Smooth muscle cell (in vitro differentiated cells): ENCODE results near the gene KRTAP7-1. TPM values are rescaled to one million over a fixed set of nuclear protein-coding genes. Genes with fewer than 3 reads are reported as not detected.

Source experiments
- DNase-seq: peaks from one replicate; lab custom pipeline; 2025; ENCODE audit not compliant: unreplicated experiment; lab: John Stamatoyannopoulos, UW
- H2AFZ ChIP-seq: fragments of 200-600 bp; sonication (generic); 2 replicates; pipeline ENCODE4 v1.6.0; 2016; ENCODE audit warnings: antibody characterized with exemption, low read depth, mild to moderate bottlenecking
- H3F3A ChIP-seq: fragments of 200-600 bp; sonication (generic); 2 replicates; pipeline ENCODE4 v1.6.0; 2017; ENCODE audit warnings: antibody characterized with exemption, low read depth
- H3K27ac ChIP-seq: fragments of 200-600 bp; sonication (generic); 2 replicates; pipeline ENCODE4 v1.5.1; 2016; ENCODE audit warnings: low read depth, mild to moderate bottlenecking
- H3K27me3 ChIP-seq: fragments of 200-600 bp; sonication (generic); 2 replicates; pipeline ENCODE4 v1.6.1; 2016; ENCODE audit warnings: low read depth, mild to moderate bottlenecking
- H3K36me3 ChIP-seq: fragments of 200-600 bp; sonication (generic); 2 replicates; pipeline ENCODE4 v1.5.1; 2016; ENCODE audit warnings: low read depth
- H3K4me1 ChIP-seq: fragments of 200-600 bp; sonication (generic); 2 replicates; pipeline ENCODE4 v1.5.1; 2016; ENCODE audit warnings: low read depth
- H3K4me2 ChIP-seq: fragments of 200-600 bp; sonication (generic); 2 replicates; pipeline ENCODE4 v1.6.0; 2016; ENCODE audit warnings: mild to moderate bottlenecking
- H3K4me3 ChIP-seq: fragments of 200-600 bp; sonication (generic); 2 replicates; pipeline ENCODE4 v1.5.1; 2016; ENCODE audit warnings: mild to moderate bottlenecking
- H3K79me2 ChIP-seq: fragments of 200-600 bp; sonication (generic); 2 replicates; pipeline ENCODE4 v1.6.0; 2016; ENCODE audit warnings: low read depth, mild to moderate bottlenecking
- H3K9ac ChIP-seq: fragments of 200-600 bp; sonication (generic); 2 replicates; pipeline ENCODE4 v1.6.0; 2016; ENCODE audit warnings: low read depth
- H3K9me3 ChIP-seq: fragments of 200-600 bp; sonication (generic); replicated peaks from 2 replicates; pipeline ENCODE4 v1.5.1; 2016; ENCODE audit warnings: low read depth
- H4K20me1 ChIP-seq: fragments of 200-600 bp; sonication (generic); 2 replicates; pipeline ENCODE4 v1.6.0; 2016; ENCODE audit warnings: low read depth
- WGBS: methylation state at CpG from one replicate; pipeline ENCODE4 v1.1.7; 2016; ENCODE audit warnings: low lambda C conversion rate; 5-methylcytosine and 5-hydroxymethylcytosine counted together
- polyA plus RNA-seq: library from polyadenylated mRNA; unstranded; fragments of >200 nt; fragmentation: Nextera tagmentation; extraction: Ambion mirVana; gene quantifications from 2 replicates; pipeline ENCODE4 v1.2.1, GENCODE V29; 2016
- small RNA-seq: library from RNA; depleted of rRNA; stranded (forward); fragments of <200 nt; gene quantifications from one replicate; pipeline ENCODE3, GENCODE V24; 2014
- total RNA-seq: library from RNA; depleted of rRNA; stranded (reverse); fragments of >200 nt; gene quantifications from 2 replicates; pipeline ENCODE4 v1.2.3, GENCODE V29; 2014
- TF ChIP-seq, protein P1 (sequence below): fragments of 200-600 bp; sonication (generic); IDR thresholded peaks from 2 replicates; pipeline ENCODE4 v1.5.1; 2017; ENCODE audit warnings: borderline replicate concordance, mild to moderate bottlenecking, antibody characterized with exemption; ENCODE audit not compliant: insufficient read depth, poor library complexity, severe bottlenecking

Gene KRTAP7-1
- total and polyA plus RNA-seq, 2 experiments from 2014 or later = 0.62 to 0.94 TPM

DNA sequence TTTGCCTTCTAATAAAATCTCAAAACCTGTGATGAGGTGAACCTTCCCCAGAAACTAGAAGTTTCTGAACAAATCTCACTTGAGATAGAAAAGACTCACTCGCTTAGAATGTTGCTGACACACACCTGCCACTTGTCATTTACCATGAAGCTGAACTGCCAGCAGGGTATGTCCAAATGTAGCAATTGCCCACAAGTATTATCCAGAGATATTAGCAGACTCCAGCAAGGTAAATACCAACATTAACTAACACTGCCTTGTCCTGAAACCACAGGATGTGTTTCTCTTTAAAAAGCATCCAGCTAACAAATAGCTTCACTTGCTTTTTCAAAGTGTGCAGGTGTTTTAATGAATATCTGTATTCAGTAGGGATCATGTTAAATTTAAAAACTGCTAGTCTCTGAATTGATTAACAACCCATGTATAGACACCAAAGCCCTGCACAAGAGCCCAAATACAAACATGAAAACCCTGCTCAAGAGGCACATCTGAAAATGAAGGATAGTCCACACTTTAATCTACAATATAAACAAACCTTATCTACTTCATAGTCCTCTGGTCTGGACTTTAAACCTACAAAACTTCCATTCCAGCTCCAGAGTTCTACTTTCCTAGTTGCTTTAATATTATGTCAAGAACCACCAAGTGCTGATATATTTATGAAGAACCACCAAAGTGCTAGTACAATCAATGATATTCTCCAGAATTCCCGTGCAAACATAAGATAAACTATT lies 35.8 kb downstream of the KRTAP7-1 start:
- Histone ChIP-seq H3K9me3 (no peaks in the 10 kb centered on the region), H3K4me3 (no peak overlapping the region), H3K79me2 (no peaks in the 10 kb centered on the region), H3K27ac (no peak overlapping the region), H3F3A (no peaks in the 10 kb centered on the region), H3K4me2 (no peak overlapping the region), H4K20me1 (no peaks in the 10 kb centered on the region), H3K9ac (no peak overlapping the region), H3K27me3 (peaks cover 9% of the 10 kb centered on the region), H3K36me3 (no peaks in the 10 kb centered on the region), H3K4me1 (no peaks in the 10 kb centered on the region), H2AFZ (no peak overlapping the region)
- DNase-seq = no peak
- TF ChIP-seq, protein P1, sequence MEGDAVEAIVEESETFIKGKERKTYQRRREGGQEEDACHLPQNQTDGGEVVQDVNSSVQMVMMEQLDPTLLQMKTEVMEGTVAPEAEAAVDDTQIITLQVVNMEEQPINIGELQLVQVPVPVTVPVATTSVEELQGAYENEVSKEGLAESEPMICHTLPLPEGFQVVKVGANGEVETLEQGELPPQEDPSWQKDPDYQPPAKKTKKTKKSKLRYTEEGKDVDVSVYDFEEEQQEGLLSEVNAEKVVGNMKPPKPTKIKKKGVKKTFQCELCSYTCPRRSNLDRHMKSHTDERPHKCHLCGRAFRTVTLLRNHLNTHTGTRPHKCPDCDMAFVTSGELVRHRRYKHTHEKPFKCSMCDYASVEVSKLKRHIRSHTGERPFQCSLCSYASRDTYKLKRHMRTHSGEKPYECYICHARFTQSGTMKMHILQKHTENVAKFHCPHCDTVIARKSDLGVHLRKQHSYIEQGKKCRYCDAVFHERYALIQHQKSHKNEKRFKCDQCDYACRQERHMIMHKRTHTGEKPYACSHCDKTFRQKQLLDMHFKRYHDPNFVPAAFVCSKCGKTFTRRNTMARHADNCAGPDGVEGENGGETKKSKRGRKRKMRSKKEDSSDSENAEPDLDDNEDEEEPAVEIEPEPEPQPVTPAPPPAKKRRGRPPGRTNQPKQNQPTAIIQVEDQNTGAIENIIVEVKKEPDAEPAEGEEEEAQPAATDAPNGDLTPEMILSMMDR = no peak
- 69% methylated on average over 2 of the region's 2 CpGs for WGBS

DNA sequence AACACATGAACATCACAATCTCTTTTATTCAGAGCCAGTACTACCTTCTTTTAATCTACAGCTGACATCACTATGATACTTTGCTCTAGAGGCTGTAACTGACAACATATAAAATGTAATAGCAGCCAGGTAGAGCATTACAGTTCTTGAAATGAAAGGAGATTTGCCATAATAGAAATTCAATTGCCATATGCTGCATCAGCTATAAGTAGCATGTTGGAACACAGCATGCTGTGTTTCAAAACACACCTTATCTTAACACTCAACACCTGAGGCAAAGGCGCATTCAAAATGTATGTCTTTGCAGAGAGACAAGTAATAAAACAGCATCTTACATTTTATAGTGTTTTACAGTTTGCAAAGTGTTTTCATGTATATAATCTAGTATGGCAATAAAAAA lies 50.3 kb downstream of the KRTAP7-1 start:
- Histone ChIP-seq H3K9me3 (no peaks in the 10 kb centered on the region), H3K4me3 (no peak overlapping the region), H3K27me3 (no peaks in the 10 kb centered on the region), H3K36me3 (no peaks in the 10 kb centered on the region), H3K27ac (no peak overlapping the region), H2AFZ (no peak overlapping the region), H4K20me1 (no peaks in the 10 kb centered on the region), H3K9ac (no peak overlapping the region), H3F3A (no peaks in the 10 kb centered on the region), H3K4me1 (no peaks in the 10 kb centered on the region), H3K4me2 (no peak overlapping the region), H3K79me2 (no peaks in the 10 kb centered on the region)
- TF ChIP-seq, protein P1 = no peak
- WGBS = 88% methylated on average over 1 of the region's 1 CpG
- no peak for DNase-seq

Small RNAs within 50 kb of the gene (small RNA-seq; reads per million reads assigned to genes)
- gene KRTAP8-2P = not detected
- not detected for gene KRTAP8-3P

Other genes with a start within 250 kb of the KRTAP7-1 start
- not detected in 2 replicates for gene KRTAP22-2, start 239.4 kb downstream of the KRTAP7-1 start, total RNA-seq
- gene KRTAP22-2, start 239.4 kb downstream of the KRTAP7-1 start, polyA plus RNA-seq = not detected in 2 replicates
- not detected in 2 replicates for gene KRTAP6-3, start 237.3 kb downstream of the KRTAP7-1 start, total RNA-seq
- not detected in 2 replicates for gene KRTAP6-3, start 237.3 kb downstream of the KRTAP7-1 start, polyA plus RNA-seq
- not detected in 2 replicates for gene KRTAP6-2, start 230.9 kb downstream of the KRTAP7-1 start, total RNA-seq
- gene KRTAP6-2, start 230.9 kb downstream of the KRTAP7-1 start, polyA plus RNA-seq = not detected in 2 replicates
- gene KRTAP22-1, start 228.7 kb downstream of the KRTAP7-1 start, total RNA-seq = not detected in 2 replicates
- gene KRTAP22-1, start 228.7 kb downstream of the KRTAP7-1 start, polyA plus RNA-seq = not detected in 2 replicates
- gene KRTAP6-1, start 215.8 kb downstream of the KRTAP7-1 start, total RNA-seq = not detected in 2 replicates
- not detected in 2 replicates for gene KRTAP6-1, start 215.8 kb downstream of the KRTAP7-1 start, polyA plus RNA-seq
- gene KRTAP20-1, start 213.3 kb downstream of the KRTAP7-1 start, total RNA-seq = not detected in 2 replicates
- not detected in 2 replicates for gene KRTAP20-1, start 213.3 kb downstream of the KRTAP7-1 start, polyA plus RNA-seq
- not detected in 2 replicates for gene KRTAP20-4, start 209.1 kb downstream of the KRTAP7-1 start, total RNA-seq
- gene KRTAP20-4, start 209.1 kb downstream of the KRTAP7-1 start, polyA plus RNA-seq = not detected in 2 replicates
- gene KRTAP20-2, start 194.6 kb downstream of the KRTAP7-1 start, total RNA-seq = not detected in 2 replicates
- gene KRTAP20-2, start 194.6 kb downstream of the KRTAP7-1 start, polyA plus RNA-seq = not detected in 2 replicates
- gene KRTAP20-3, start 186.9 kb downstream of the KRTAP7-1 start, total RNA-seq = not detected in 2 replicates
- not detected in 2 replicates for gene KRTAP20-3, start 186.9 kb downstream of the KRTAP7-1 start, polyA plus RNA-seq
- gene KRTAP21-3, start 111.0 kb downstream of the KRTAP7-1 start, total RNA-seq = not detected in 2 replicates
- not detected in 2 replicates for gene KRTAP21-3, start 111.0 kb downstream of the KRTAP7-1 start, polyA plus RNA-seq
- not detected in 2 replicates for gene KRTAP21-2, start 82.5 kb downstream of the KRTAP7-1 start, total RNA-seq
- gene KRTAP21-2, start 82.5 kb downstream of the KRTAP7-1 start, polyA plus RNA-seq = not detected in 2 replicates
- not detected in 2 replicates for gene KRTAP21-1, start 74.3 kb downstream of the KRTAP7-1 start, total RNA-seq
- not detected in 2 replicates for gene KRTAP21-1, start 74.3 kb downstream of the KRTAP7-1 start, polyA plus RNA-seq
- not detected in 2 replicates for gene KRTAP8-1, start 16.5 kb downstream of the KRTAP7-1 start, total RNA-seq
- gene KRTAP8-1, start 16.5 kb downstream of the KRTAP7-1 start, polyA plus RNA-seq = not detected in 2 replicates
- gene KRTAP11-1, start 51.8 kb upstream of the KRTAP7-1 start, total RNA-seq = not detected in 2 replicates
- gene KRTAP11-1, start 51.8 kb upstream of the KRTAP7-1 start, polyA plus RNA-seq = not detected in 2 replicates
- not detected in 2 replicates for gene KRTAP19-8, start 208.7 kb upstream of the KRTAP7-1 start, total RNA-seq
- gene KRTAP19-8, start 208.7 kb upstream of the KRTAP7-1 start, polyA plus RNA-seq = not detected in 2 replicates